Karpas-422 (cell line): ENCODE measurements around the gene RLF. TPM values are rescaled to one million over a fixed set of nuclear protein-coding genes. Genes with fewer than 3 reads are reported as not detected.
A peak's percentile ranks its signal among the peaks of the same experiment; 100 is the strongest.
"Not testable (repeated sequence)": the region's sequence is repeated elsewhere in the genome, so short reads cannot be mapped to it uniquely, and the experiment has no call there.

ENCODE experiments used
- DNase-seq: peaks from one replicate; pipeline ENCODE4 v3.0.0-alpha.2; 2015
- H2AFZ ChIP-seq: fragments of 200-600 bp; sonication (generic); 2 replicates; pipeline ENCODE4 v1.6.1; 2014; ENCODE audit warnings: antibody characterized with exemption, low read length, mixed read lengths
- H3K27ac ChIP-seq: fragments of 200-600 bp; sonication (generic); 2 replicates; pipeline ENCODE4 v1.5.1; 2014; ENCODE audit warnings: mild to moderate bottlenecking, low read length, moderate library complexity
- H3K27me3 ChIP-seq: fragments of 200-600 bp; sonication (generic); 2 replicates; pipeline ENCODE4 v1.6.1; 2014; ENCODE audit warnings: low read length, mixed read lengths
- H3K36me3 ChIP-seq: fragments of 200-600 bp; sonication (generic); 2 replicates; pipeline ENCODE4 v1.6.1; 2014; ENCODE audit warnings: low read length, mixed read lengths; ENCODE audit not compliant: insufficient read depth
- H3K4me1 ChIP-seq: fragments of 200-600 bp; sonication (generic); 2 replicates; pipeline ENCODE4 v1.6.1; 2014; ENCODE audit warnings: mild to moderate bottlenecking, low read length, mixed read lengths
- H3K4me2 ChIP-seq: fragments of 200-600 bp; sonication (generic); 2 replicates; pipeline ENCODE4 v1.6.1; 2014; ENCODE audit warnings: low read length, low read depth, mild to moderate bottlenecking; ENCODE audit not compliant: poor library complexity, severe bottlenecking
- H3K4me3 ChIP-seq: fragments of 200-600 bp; sonication (generic); 2 replicates; pipeline ENCODE4 v1.5.1; 2014; ENCODE audit warnings: mild to moderate bottlenecking, antibody characterized with exemption, low read length, mixed read lengths
- H3K79me2 ChIP-seq: fragments of 200-600 bp; sonication (generic); 2 replicates; pipeline ENCODE4 v1.6.1; 2014; ENCODE audit warnings: mild to moderate bottlenecking, low read length, mixed read lengths
- H3K9ac ChIP-seq: fragments of 200-600 bp; sonication (generic); 2 replicates; pipeline ENCODE4 v1.6.0; 2014; ENCODE audit warnings: low read length
- H3K9me2 ChIP-seq: fragments of 200-600 bp; sonication (generic), shearing (Covaris generic); replicated peaks from 2 replicates; pipeline ENCODE4 v1.6.0; 2014; ENCODE audit warnings: mild to moderate bottlenecking, low read length, moderate library complexity; ENCODE audit not compliant: insufficient read depth
- H3K9me3 ChIP-seq: fragments of 300-700, 200-600 bp; sonication (generic); 2 replicates; pipeline ENCODE4 v1.6.1; 2014; ENCODE audit warnings: low read length, mixed read lengths
- H4K20me1 ChIP-seq: fragments of 200-600 bp; sonication (generic); 2 replicates; pipeline ENCODE4 v1.6.1; 2014; ENCODE audit warnings: mild to moderate bottlenecking, antibody characterized with exemption, low read length, low read depth; ENCODE audit not compliant: insufficient read depth
- total RNA-seq: library from RNA; depleted of rRNA; stranded (reverse); fragments of >200 nt; shearing (Covaris generic); gene quantifications from 2 replicates; pipeline ENCODE4 v1.2.3, GENCODE V29; 2014; ENCODE audit warnings: low replicate concordance

RLF gene
- total RNA-seq, 1 experiment from 2014 or later = 33.5 TPM

- Histone ChIP-seq H3K9me3 (no peaks in the 10 kb centered on the region), H3K4me3 (peak overlapping the region; percentile 97), H3K4me1 (peaks cover 34% of the 10 kb centered on the region), H3K27me3 (no peaks in the 10 kb centered on the region), H3K9me2 (no peaks in the 10 kb centered on the region), H3K4me2 (peak overlapping the region; percentile 92), H2AFZ (peak overlapping the region; percentile 38; the same call in 1 of the 2 replicates), H3K79me2 (peaks cover 50% of the 10 kb centered on the region), H4K20me1 (peaks cover 29% of the 10 kb centered on the region; the same call in 1 of the 2 replicates), H3K36me3 (0 out of 2 replicates have a peak, but pooled peaks cover 3% of the 10 kb centered on the region), H3K9ac (peak overlapping the region; percentile 93), H3K27ac (peak overlapping the region; percentile 64)
- DNase-seq = no peak
Observed at GRCh38 chr1:40160806-40161124, 422 bp upstream of the RLF start.

GRCh38 chr1:40161888-40162397, 756 bp downstream of the RLF start:
- Histone ChIP-seq H3K9me3 (no peaks in the 10 kb centered on the region), H3K4me3 (peak overlapping the region; percentile 97), H4K20me1 (peaks cover 29% of the 10 kb centered on the region; the same call in 1 of the 2 replicates), H3K4me1 (peaks cover 28% of the 10 kb centered on the region), H3K27me3 (no peaks in the 10 kb centered on the region), H2AFZ (no peak overlapping the region), H3K79me2 (peaks cover 60% of the 10 kb centered on the region), H3K4me2 (peak overlapping the region; percentile 92), H3K9me2 (no peaks in the 10 kb centered on the region), H3K36me3 (0 out of 2 replicates have a peak, but pooled peaks cover 3% of the 10 kb centered on the region), H3K27ac (peak overlapping the region; percentile 59), H3K9ac (peak overlapping the region; percentile 93)
- DNase-seq = peak; percentile 56

- H4K20me1 ChIP-seq = peaks cover 35% of the 10 kb centered on the region; the same call in 1 of the 2 replicates
Observed at GRCh38 chr1:40162753-40163441, 1.7 kb downstream of the RLF start.

GRCh38 chr1:40167317-40167716, 6.1 kb downstream of the RLF start:
- H3K36me3 ChIP-seq = 0 out of 2 replicates have a peak, but pooled peaks cover 3% of the 10 kb centered on the region
- H3K9me2 ChIP-seq = no peaks in the 10 kb centered on the region
- no peak overlapping the region for H2AFZ ChIP-seq
- H3K9me3 ChIP-seq = no peaks in the 10 kb centered on the region
- H3K27me3 ChIP-seq = no peaks in the 10 kb centered on the region
- no peak overlapping the region for H3K4me2 ChIP-seq
- H4K20me1 ChIP-seq = peaks cover 48% of the 10 kb centered on the region
- no peak for DNase-seq
- H3K4me1 ChIP-seq = peaks cover 27% of the 10 kb centered on the region
- no peak overlapping the region for H3K4me3 ChIP-seq
- H3K9ac ChIP-seq = no peak overlapping the region
- H3K27ac ChIP-seq = no peak overlapping the region
- peaks cover 96% of the 10 kb centered on the region for H3K79me2 ChIP-seq

More at GRCh38 chr1:40162753-40163441, 1.7 kb downstream of the RLF start:
- peaks cover 69% of the 10 kb centered on the region for H3K79me2 ChIP-seq
- H3K36me3 ChIP-seq = 0 out of 2 replicates have a peak, but pooled peaks cover 3% of the 10 kb centered on the region
- no peaks in the 10 kb centered on the region for H3K9me2 ChIP-seq
- H3K9me3 ChIP-seq = no peaks in the 10 kb centered on the region
- H3K4me3 ChIP-seq = peak overlapping the region; percentile 97
- no peak for DNase-seq
- H3K9ac ChIP-seq = peak overlapping the region; percentile 93
- peak overlapping the region; percentile 92 for H3K4me2 ChIP-seq
- H2AFZ ChIP-seq = no peak overlapping the region
- peak overlapping the region; percentile 59; the same call in 1 of the 2 replicates for H3K27ac ChIP-seq
- H3K4me1 ChIP-seq = peaks cover 28% of the 10 kb centered on the region
- no peaks in the 10 kb centered on the region for H3K27me3 ChIP-seq

- Histone ChIP-seq H3K79me2 (peaks cover 96% of the 10 kb centered on the region), H3K27ac (no peak overlapping the region), H3K9ac (no peak overlapping the region), H3K27me3 (no peaks in the 10 kb centered on the region), H4K20me1 (peaks cover 48% of the 10 kb centered on the region), H3K4me3 (no peak overlapping the region), H3K4me1 (peaks cover 9% of the 10 kb centered on the region; the same call in 1 of the 2 replicates), H2AFZ (no peak overlapping the region), H3K9me3 (no peaks in the 10 kb centered on the region), H3K4me2 (no peak overlapping the region), H3K36me3 (no peaks in the 10 kb centered on the region), H3K9me2 (no peaks in the 10 kb centered on the region)
- no peak for DNase-seq
Observed at GRCh38 chr1:40171036-40171435, 9.8 kb downstream of the RLF start.

GRCh38 chr1:40174788-40175187, 13.6 kb downstream of the RLF start:
- Histone ChIP-seq H2AFZ (no peak overlapping the region), H3K9ac (no peak overlapping the region), H3K9me3 (no peaks in the 10 kb centered on the region), H3K27me3 (no peaks in the 10 kb centered on the region), H3K79me2 (peaks cover 100% of the 10 kb centered on the region), H4K20me1 (peaks cover 42% of the 10 kb centered on the region), H3K36me3 (no peaks in the 10 kb centered on the region), H3K27ac (no peak overlapping the region), H3K4me1 (peaks cover 12% of the 10 kb centered on the region), H3K4me3 (no peak overlapping the region), H3K9me2 (no peaks in the 10 kb centered on the region), H3K4me2 (no peak overlapping the region)
- DNase-seq = no peak

GRCh38 chr1:40176989-40177388, 15.8 kb downstream of the RLF start:
- not testable (repeated sequence) for DNase-seq, H3K4me2 ChIP-seq, H3K9me3 ChIP-seq, H3K36me3 ChIP-seq, H3K27me3 ChIP-seq, H3K9ac ChIP-seq, H3K27ac ChIP-seq, H3K9me2 ChIP-seq, H3K4me3 ChIP-seq, H2AFZ ChIP-seq
- peaks cover 27% of the 10 kb centered on the region for H4K20me1 ChIP-seq
- H3K79me2 ChIP-seq = peaks cover 100% of the 10 kb centered on the region
- peaks cover 24% of the 10 kb centered on the region for H3K4me1 ChIP-seq

GRCh38 chr1:40178200-40178599, 17.0 kb downstream of the RLF start:
- Histone ChIP-seq H3K9me2 (no peaks in the 10 kb centered on the region), H3K9ac (no peak overlapping the region), H3K4me3 (no peak overlapping the region), H3K4me1 (peaks cover 33% of the 10 kb centered on the region), H3K27me3 (no peaks in the 10 kb centered on the region), H3K9me3 (no peaks in the 10 kb centered on the region), H3K79me2 (peaks cover 100% of the 10 kb centered on the region), H3K36me3 (no peaks in the 10 kb centered on the region), H3K4me2 (no peak overlapping the region), H2AFZ (no peak overlapping the region), H3K27ac (no peak overlapping the region), H4K20me1 (peaks cover 21% of the 10 kb centered on the region)
- DNase-seq = no peak
